GM12878 (cell line): Measurements from ENCODE around the gene NTRK3. TPM values are rescaled to one million over a fixed set of nuclear protein-coding genes. Genes with fewer than 3 reads are reported as not detected.

Experiments
- ATAC-seq: fragments of 200-7000 bp; cut with Tn5 transposase; 3 replicates; pipeline ENCODE4 v1.9.1; 2020; ENCODE audit warnings: mild to moderate bottlenecking, moderate library complexity
- BruUV-seq: library from RNA; stranded (reverse); fragments of 400-500 nt; replicated peaks from 2 replicates; lab custom pipeline; 2021; lab: Mats Ljungman, UMichigan
- CTCF ChIA-PET: fragments of 300-600 bp; sonication (Branson Sonifier 250); formaldehyde crosslinking; extraction: SDS; loops from one replicate; lab custom pipeline; 2021; ENCODE audit warnings: inconsistent platforms; lab: Yijun Ruan, JAX
- POLR2A ChIA-PET: fragments of 350-600 bp; formaldehyde crosslinking; extraction: SDS; loops from one replicate; lab custom pipeline; 2021; ENCODE audit warnings: inconsistent platforms; lab: Charles Lee
- RAD21 ChIA-PET: fragments of 300-600 bp; sonication (Branson Sonifier 250); formaldehyde crosslinking; loops from one replicate; lab custom pipeline; 2023; ENCODE audit warnings: antibody characterized with exemption; ENCODE audit not compliant: unreplicated experiment; lab: Charles Lee
- SMC1A ChIA-PET: fragments of 300-600 bp; sonication (Branson Sonifier 250); formaldehyde crosslinking; loops from one replicate; lab custom pipeline; 2023; ENCODE audit not compliant: unreplicated experiment, uncharacterized antibody; lab: Charles Lee
- DNase-seq: peaks from one replicate; pipeline ENCODE4 v3.0.0-alpha.2; 2011; ENCODE audit warnings: low read depth, low spot score
- FAIRE-seq: peaks from 3 replicates; lab custom pipeline; 2011; peaks lifted over from hg19 to GRCh38; lab: Jason Lieb, UNC
- H2AFZ ChIP-seq: 2 replicates; pipeline ENCODE4 v1.6.0; 2011; ENCODE audit warnings: low read depth, low read length, control low read depth; ENCODE audit not compliant: control insufficient read depth
- H3K27ac ChIP-seq: 2 replicates; pipeline ENCODE4 v1.5.1; 2011; ENCODE audit warnings: control low read depth; ENCODE audit not compliant: control insufficient read depth, insufficient read depth
- H3K27me3 ChIP-seq, 2 experiments: replicated peaks in 1 of 2; 2 replicates each; pipeline versions ENCODE4 v1.6.0 to v1.6.1; 2011; ENCODE audit warnings: low read length in 1 of 2; ENCODE audit not compliant: control insufficient read depth in 2 of 2, insufficient read depth in 2 of 2
- H3K36me3 ChIP-seq, 2 experiments: 2 replicates each; pipeline ENCODE4 v1.5.1; 2011; ENCODE audit warnings: low read length in 1 of 2; ENCODE audit not compliant: control insufficient read depth in 2 of 2, insufficient read depth in 2 of 2
- H3K4me1 ChIP-seq: 2 replicates; pipeline ENCODE4 v1.6.1; 2011; ENCODE audit warnings: mild to moderate bottlenecking, low read length, moderate library complexity, mixed read lengths; ENCODE audit not compliant: control insufficient read depth, insufficient read depth
- H3K4me2 ChIP-seq: 2 replicates; pipeline ENCODE4 v1.6.0; 2011; ENCODE audit warnings: control low read depth; ENCODE audit not compliant: control insufficient read depth, insufficient read depth
- H3K4me3 ChIP-seq: fragments of 200-600 bp; sonication (generic); 2 replicates; pipeline ENCODE4 v1.5.1; 2016
- H3K79me2 ChIP-seq: 2 replicates; pipeline ENCODE4 v1.6.0; 2011; ENCODE audit warnings: low read length; ENCODE audit not compliant: control insufficient read depth, insufficient read depth
- H3K9ac ChIP-seq: 2 replicates; pipeline ENCODE4 v1.8.0; 2011; ENCODE audit warnings: low read length, control low read depth, mixed read lengths; ENCODE audit not compliant: control insufficient read depth, insufficient read depth
- H3K9me3 ChIP-seq: replicated peaks from 3 replicates; pipeline ENCODE4 v1.5.1; 2011; ENCODE audit warnings: mild to moderate bottlenecking, low read length; ENCODE audit not compliant: control insufficient read depth, insufficient read depth
- H4K20me1 ChIP-seq: 2 replicates; pipeline ENCODE4 v1.6.0; 2011; ENCODE audit not compliant: control insufficient read depth, insufficient read depth
- HDGF ChIP-seq: fragments of 450-650 bp; IDR thresholded peaks from 2 replicates; pipeline ENCODE4 v1.6.1; 2016; ENCODE audit warnings: antibody characterized with exemption
- MEF2A ChIP-seq: IDR thresholded peaks from 2 replicates; pipeline ENCODE4 v1.6.1; 2011; ENCODE audit warnings: low read depth, mild to moderate bottlenecking, low read length, moderate library complexity; ENCODE audit not compliant: insufficient read depth
- NFXL1 ChIP-seq: fragments of 450-650 bp; IDR thresholded peaks from 2 replicates; pipeline ENCODE4 v1.6.1; 2017; ENCODE audit warnings: antibody characterized with exemption, mild to moderate bottlenecking, borderline replicate concordance
- RELA ChIP-seq: fragments of 450-650 bp; IDR thresholded peaks from 2 replicates; pipeline ENCODE4 v1.8.0; 2014; ENCODE audit warnings: borderline replicate concordance; ENCODE audit not compliant: partially characterized antibody
- YY1 ChIP-seq: IDR thresholded peaks from 2 replicates; pipeline ENCODE4 v1.6.1; 2011; ENCODE audit warnings: low read depth, mild to moderate bottlenecking, low read length
- ZNF384 ChIP-seq: IDR thresholded peaks from 2 replicates; pipeline ENCODE4 v1.6.1; 2012; ENCODE audit warnings: low read depth, mild to moderate bottlenecking, low read length, improper control_type of control experiment, borderline replicate concordance
- WGBS: methylation state at CpG from one replicate; pipeline ENCODE4 v1.1.6; 2016; ENCODE audit warnings: low lambda C conversion rate; ENCODE audit not compliant: insufficient replicate concordance, insufficient coverage; ENCODE audit errors: missing lambda C conversion rate; 5-methylcytosine and 5-hydroxymethylcytosine counted together
- in situ Hi-C: fragments of 300-500 bp; cut with MboI; formaldehyde crosslinking; loops from 9 replicates; pipeline ENCODE4 v1.14.3; 2018; ENCODE audit warnings: mixed read lengths
- intact Hi-C: fragments of 100-400 bp; cut with micrococcal nuclease; formaldehyde crosslinking; loops from one replicate; pipeline ENCODE4 v1.14.2; 2022; ENCODE audit not compliant: unreplicated experiment
- polyA plus RNA-seq, 11 experiments: library from polyadenylated mRNA; depleted of rRNA in 4 of 11; unstranded in 6 of 11; stranded (reverse) in 5 of 11; fragments of >200 nt; fragmentation: Nextera tagmentation in 4 of 11; fragmentation: Illumina TruSeq in 1 of 11; extraction: Ambion mirVana in 4 of 11; extraction: Trizol in 1 of 11; gene quantifications; 1 replicate in 1 of 11; 2 replicates in 10 of 11; pipeline versions ENCODE4 v1.2.1 to v1.2.3, GENCODE V29; 2011 to 2016; ENCODE audit warnings: inconsistent platforms in 2 of 11, missing spikeins in 2 of 11, low read depth in 1 of 11
- total RNA-seq, 4 experiments: library from RNA; depleted of rRNA in 3 of 4; stranded (reverse); fragments of >200 nt in 3 of 4; fragmentation: Illumina TruSeq in 1 of 4; extraction: Trizol in 1 of 4; gene quantifications; 2 replicates each; pipeline versions ENCODE4 v1.2.1 to v1.2.3, GENCODE V29; 2013 to 2021
- TF ChIP-seq, protein P1 (sequence below): fragments of 450-650 bp; IDR thresholded peaks from 2 replicates; pipeline ENCODE4 v1.6.1; 2017; ENCODE audit warnings: borderline replicate concordance
- TF ChIP-seq, protein P2 (sequence below): fragments of 450-650 bp; IDR thresholded peaks from 2 replicates; pipeline ENCODE4 v1.6.1; 2017; ENCODE audit warnings: antibody characterized with exemption, mild to moderate bottlenecking, moderate library complexity
- TF ChIP-seq, protein P3 (sequence below), 3 experiments: IDR thresholded peaks in 2 of 3; conservative IDR thresholded peaks in 1 of 3; 2 replicates each; pipeline ENCODE4 v1.5.1; 2011; ENCODE audit warnings: low read depth in 3 of 3, low read length in 3 of 3, mild to moderate bottlenecking in 3 of 3, control low read depth in 2 of 3, moderate library complexity in 2 of 3, inconsistent platforms in 1 of 3, mixed read lengths in 1 of 3; ENCODE audit not compliant: control insufficient read depth in 2 of 3, insufficient read depth in 1 of 3; ENCODE audit errors: extremely low read depth in 1 of 3
- TF ChIP-seq, protein P4 (sequence below): fragments of 150-350 bp; IDR thresholded peaks from 2 replicates; pipeline ENCODE4 v1.6.1; 2016; ENCODE audit warnings: low read depth, low read length
- TF ChIP-seq, protein P5 (sequence below): IDR thresholded peaks from 2 replicates; pipeline ENCODE4 v1.6.1; 2011; ENCODE audit warnings: mild to moderate bottlenecking, low read depth, low read length, moderate library complexity; ENCODE audit not compliant: insufficient replicate concordance

The NTRK3 gene
- total and polyA plus RNA-seq, 10 of the 15 experiments (the other 5 are each of a cell fraction or from before 2014, with no cell fraction given): not detected

DNA sequence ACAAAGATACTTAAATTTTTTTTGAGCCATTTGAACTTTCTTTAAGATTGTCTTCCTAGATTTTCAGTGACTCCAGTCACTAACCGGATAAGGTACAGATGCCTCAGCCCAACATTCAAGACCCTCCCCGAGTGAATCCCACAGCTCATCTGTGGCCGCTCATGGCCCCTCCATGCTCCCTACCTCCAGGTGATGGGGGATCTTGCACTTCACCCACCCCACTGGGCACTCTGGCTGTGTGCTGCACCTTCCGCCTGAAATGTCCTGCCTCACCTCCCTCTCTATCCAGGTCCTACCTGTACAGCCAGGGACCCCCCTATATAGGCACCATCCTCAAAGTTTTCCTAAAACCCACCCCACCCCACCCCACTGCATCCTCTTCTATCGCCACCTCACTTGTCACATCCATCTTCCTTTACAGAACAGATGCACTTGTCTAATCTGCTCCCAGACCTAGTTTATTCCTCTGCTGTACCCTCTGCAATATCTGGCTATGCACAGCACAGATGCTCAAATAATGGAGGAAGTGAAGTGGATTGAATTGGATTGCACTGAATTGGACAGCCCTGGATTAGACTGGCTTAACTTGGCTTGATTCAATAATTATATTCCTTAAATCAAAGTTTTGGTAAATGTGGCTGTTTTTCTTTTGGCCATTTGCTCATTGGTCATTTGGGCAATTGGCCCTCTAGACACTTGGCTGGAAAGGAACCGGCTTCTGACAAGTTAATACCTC, 24.5 kb downstream of the NTRK3 start:
- intact Hi-C loops (no loop called here), in situ Hi-C loops (no loop called here)
- no peak for DNase-seq
- Histone ChIP-seq H3K9me3 (no peaks in the 10 kb centered on the region), H3K4me1 (no peaks in the 10 kb centered on the region), H3K9ac (no peak overlapping the region), H3K79me2 (no peaks in the 10 kb centered on the region), H4K20me1 (no peaks in the 10 kb centered on the region), H3K27me3 (no peaks in the 10 kb centered on the region; a peak in 1 of 4 replicates), H2AFZ (no peak overlapping the region), H3K4me2 (no peak overlapping the region), H3K36me3 (no peaks in the 10 kb centered on the region), H3K4me3 (no peak overlapping the region), H3K27ac (no peak overlapping the region)
- no TSS peak for BruUV-seq
- no peak for FAIRE-seq
- no peak for ATAC-seq
- ChIA-PET RAD21 (no interaction called here), CTCF (no interaction called here), SMC1A (no interaction called here), POLR2A (no interaction called here)
- WGBS: 9% methylated on average over 6 of the region's 6 CpGs
- TF ChIP-seq, protein P1, sequence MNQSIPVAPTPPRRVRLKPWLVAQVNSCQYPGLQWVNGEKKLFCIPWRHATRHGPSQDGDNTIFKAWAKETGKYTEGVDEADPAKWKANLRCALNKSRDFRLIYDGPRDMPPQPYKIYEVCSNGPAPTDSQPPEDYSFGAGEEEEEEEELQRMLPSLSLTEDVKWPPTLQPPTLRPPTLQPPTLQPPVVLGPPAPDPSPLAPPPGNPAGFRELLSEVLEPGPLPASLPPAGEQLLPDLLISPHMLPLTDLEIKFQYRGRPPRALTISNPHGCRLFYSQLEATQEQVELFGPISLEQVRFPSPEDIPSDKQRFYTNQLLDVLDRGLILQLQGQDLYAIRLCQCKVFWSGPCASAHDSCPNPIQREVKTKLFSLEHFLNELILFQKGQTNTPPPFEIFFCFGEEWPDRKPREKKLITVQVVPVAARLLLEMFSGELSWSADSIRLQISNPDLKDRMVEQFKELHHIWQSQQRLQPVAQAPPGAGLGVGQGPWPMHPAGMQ: no peak
- TF ChIP-seq, protein P2, sequence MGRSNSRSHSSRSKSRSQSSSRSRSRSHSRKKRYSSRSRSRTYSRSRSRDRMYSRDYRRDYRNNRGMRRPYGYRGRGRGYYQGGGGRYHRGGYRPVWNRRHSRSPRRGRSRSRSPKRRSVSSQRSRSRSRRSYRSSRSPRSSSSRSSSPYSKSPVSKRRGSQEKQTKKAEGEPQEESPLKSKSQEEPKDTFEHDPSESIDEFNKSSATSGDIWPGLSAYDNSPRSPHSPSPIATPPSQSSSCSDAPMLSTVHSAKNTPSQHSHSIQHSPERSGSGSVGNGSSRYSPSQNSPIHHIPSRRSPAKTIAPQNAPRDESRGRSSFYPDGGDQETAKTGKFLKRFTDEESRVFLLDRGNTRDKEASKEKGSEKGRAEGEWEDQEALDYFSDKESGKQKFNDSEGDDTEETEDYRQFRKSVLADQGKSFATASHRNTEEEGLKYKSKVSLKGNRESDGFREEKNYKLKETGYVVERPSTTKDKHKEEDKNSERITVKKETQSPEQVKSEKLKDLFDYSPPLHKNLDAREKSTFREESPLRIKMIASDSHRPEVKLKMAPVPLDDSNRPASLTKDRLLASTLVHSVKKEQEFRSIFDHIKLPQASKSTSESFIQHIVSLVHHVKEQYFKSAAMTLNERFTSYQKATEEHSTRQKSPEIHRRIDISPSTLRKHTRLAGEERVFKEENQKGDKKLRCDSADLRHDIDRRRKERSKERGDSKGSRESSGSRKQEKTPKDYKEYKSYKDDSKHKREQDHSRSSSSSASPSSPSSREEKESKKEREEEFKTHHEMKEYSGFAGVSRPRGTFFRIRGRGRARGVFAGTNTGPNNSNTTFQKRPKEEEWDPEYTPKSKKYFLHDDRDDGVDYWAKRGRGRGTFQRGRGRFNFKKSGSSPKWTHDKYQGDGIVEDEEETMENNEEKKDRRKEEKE: no peak
- TF ChIP-seq, protein P3, sequence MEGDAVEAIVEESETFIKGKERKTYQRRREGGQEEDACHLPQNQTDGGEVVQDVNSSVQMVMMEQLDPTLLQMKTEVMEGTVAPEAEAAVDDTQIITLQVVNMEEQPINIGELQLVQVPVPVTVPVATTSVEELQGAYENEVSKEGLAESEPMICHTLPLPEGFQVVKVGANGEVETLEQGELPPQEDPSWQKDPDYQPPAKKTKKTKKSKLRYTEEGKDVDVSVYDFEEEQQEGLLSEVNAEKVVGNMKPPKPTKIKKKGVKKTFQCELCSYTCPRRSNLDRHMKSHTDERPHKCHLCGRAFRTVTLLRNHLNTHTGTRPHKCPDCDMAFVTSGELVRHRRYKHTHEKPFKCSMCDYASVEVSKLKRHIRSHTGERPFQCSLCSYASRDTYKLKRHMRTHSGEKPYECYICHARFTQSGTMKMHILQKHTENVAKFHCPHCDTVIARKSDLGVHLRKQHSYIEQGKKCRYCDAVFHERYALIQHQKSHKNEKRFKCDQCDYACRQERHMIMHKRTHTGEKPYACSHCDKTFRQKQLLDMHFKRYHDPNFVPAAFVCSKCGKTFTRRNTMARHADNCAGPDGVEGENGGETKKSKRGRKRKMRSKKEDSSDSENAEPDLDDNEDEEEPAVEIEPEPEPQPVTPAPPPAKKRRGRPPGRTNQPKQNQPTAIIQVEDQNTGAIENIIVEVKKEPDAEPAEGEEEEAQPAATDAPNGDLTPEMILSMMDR (IDR thresholded peaks at IDR 0.05 in 2 of 3, conservative IDR thresholded peaks at IDR 0.05 in 1 of 3; ENCODE audit: control insufficient read depth in 2 of 3, extremely low read depth in 1 of 3, insufficient read depth in 1 of 3, low read depth in 3 of 3, low read length in 3 of 3): no peak
- TF ChIP-seq ZNF384 (no peak), HDGF (no peak), YY1 (no peak), RELA (no peak), MEF2A (no peak), NFXL1 (no peak)
- TF ChIP-seq, protein P4, sequence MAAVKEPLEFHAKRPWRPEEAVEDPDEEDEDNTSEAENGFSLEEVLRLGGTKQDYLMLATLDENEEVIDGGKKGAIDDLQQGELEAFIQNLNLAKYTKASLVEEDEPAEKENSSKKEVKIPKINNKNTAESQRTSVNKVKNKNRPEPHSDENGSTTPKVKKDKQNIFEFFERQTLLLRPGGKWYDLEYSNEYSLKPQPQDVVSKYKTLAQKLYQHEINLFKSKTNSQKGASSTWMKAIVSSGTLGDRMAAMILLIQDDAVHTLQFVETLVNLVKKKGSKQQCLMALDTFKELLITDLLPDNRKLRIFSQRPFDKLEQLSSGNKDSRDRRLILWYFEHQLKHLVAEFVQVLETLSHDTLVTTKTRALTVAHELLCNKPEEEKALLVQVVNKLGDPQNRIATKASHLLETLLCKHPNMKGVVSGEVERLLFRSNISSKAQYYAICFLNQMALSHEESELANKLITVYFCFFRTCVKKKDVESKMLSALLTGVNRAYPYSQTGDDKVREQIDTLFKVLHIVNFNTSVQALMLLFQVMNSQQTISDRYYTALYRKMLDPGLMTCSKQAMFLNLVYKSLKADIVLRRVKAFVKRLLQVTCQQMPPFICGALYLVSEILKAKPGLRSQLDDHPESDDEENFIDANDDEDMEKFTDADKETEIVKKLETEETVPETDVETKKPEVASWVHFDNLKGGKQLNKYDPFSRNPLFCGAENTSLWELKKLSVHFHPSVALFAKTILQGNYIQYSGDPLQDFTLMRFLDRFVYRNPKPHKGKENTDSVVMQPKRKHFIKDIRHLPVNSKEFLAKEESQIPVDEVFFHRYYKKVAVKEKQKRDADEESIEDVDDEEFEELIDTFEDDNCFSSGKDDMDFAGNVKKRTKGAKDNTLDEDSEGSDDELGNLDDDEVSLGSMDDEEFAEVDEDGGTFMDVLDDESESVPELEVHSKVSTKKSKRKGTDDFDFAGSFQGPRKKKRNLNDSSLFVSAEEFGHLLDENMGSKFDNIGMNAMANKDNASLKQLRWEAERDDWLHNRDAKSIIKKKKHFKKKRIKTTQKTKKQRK: no peak
- TF ChIP-seq, protein P5, sequence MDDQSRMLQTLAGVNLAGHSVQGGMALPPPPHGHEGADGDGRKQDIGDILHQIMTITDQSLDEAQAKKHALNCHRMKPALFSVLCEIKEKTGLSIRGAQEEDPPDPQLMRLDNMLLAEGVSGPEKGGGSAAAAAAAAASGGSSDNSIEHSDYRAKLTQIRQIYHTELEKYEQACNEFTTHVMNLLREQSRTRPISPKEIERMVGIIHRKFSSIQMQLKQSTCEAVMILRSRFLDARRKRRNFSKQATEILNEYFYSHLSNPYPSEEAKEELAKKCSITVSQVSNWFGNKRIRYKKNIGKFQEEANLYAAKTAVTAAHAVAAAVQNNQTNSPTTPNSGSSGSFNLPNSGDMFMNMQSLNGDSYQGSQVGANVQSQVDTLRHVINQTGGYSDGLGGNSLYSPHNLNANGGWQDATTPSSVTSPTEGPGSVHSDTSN: no peak
